HEK293 (cell line): Measurements from ENCODE around the gene WNT8B.

Source experiments
- CTCF ChIA-PET: fragments of 350-600 bp; formaldehyde crosslinking; extraction: SDS; loops from one replicate; lab custom pipeline; 2021; ENCODE audit warnings: antibody characterized with exemption; lab: Yijun Ruan, JAX
- POLR2A ChIA-PET: fragments of 300-600 bp; formaldehyde crosslinking; extraction: SDS; loops from one replicate; lab custom pipeline; 2020; ENCODE audit warnings: antibody characterized with exemption, inconsistent platforms; lab: Yijun Ruan, JAX
- H3K27ac ChIP-seq: fragments of 200-500 bp; sonication (Bioruptor generic); 2 replicates; pipeline ENCODE4 v1.5.1; 2014; ENCODE audit warnings: low read depth, low read length, control low read depth, inconsistent platforms; ENCODE audit errors: extremely low read depth
- H3K36me3 ChIP-seq, 2 experiments: fragments of 200-500 bp in 1 of 2; sonication (Bioruptor generic) in 1 of 2; 1 replicate in 1 of 2; 2 replicates in 1 of 2; pipeline ENCODE4 v1.5.1; 2014 to 2017; ENCODE audit warnings: inconsistent platforms in 2 of 2, low read length in 2 of 2; ENCODE audit not compliant: control insufficient read depth in 2 of 2, insufficient read depth in 1 of 2
- H3K4me1 ChIP-seq: fragments of 200-500 bp; sonication (Bioruptor generic); 2 replicates; pipeline ENCODE4 v1.5.1; 2014; ENCODE audit warnings: mild to moderate bottlenecking, low read length, inconsistent platforms; ENCODE audit not compliant: control insufficient read depth, insufficient read depth
- H3K4me3 ChIP-seq: 2 replicates; pipeline ENCODE4 v1.5.1; 2011; ENCODE audit warnings: low read depth, mild to moderate bottlenecking, control low read depth, low read length, moderate library complexity
- H3K9me3 ChIP-seq: fragments of 200-500 bp; sonication (Bioruptor generic); 2 replicates; pipeline ENCODE4 v1.5.1; 2014; ENCODE audit warnings: low read depth, low read length, inconsistent platforms; ENCODE audit not compliant: control insufficient read depth, insufficient read depth
- EGR2 ChIP-seq: fragments of 450-650 bp; formaldehyde crosslinking; IDR thresholded peaks from 2 replicates; pipeline ENCODE4 v1.5.1; 2016; ENCODE audit warnings: low read depth, missing biosample characterization, missing genetic modification characterization
- SCRT2 ChIP-seq: fragments of 450-650 bp; formaldehyde crosslinking; IDR thresholded peaks from 2 replicates; pipeline ENCODE4 v1.5.1; 2016; ENCODE audit warnings: missing biosample characterization, missing genetic modification characterization
- SP3 ChIP-seq: fragments of 450-650 bp; formaldehyde crosslinking; IDR thresholded peaks from 2 replicates; pipeline ENCODE4 v1.5.1; 2016; ENCODE audit warnings: missing biosample characterization, missing genetic modification characterization
- SP7 ChIP-seq: fragments of 450-650 bp; formaldehyde crosslinking; IDR thresholded peaks from 2 replicates; pipeline ENCODE4 v1.5.1; 2016; ENCODE audit warnings: missing biosample characterization, missing genetic modification characterization
- TCF7L2 ChIP-seq: IDR thresholded peaks from 2 replicates; pipeline ENCODE4 v1.6.1; 2011; ENCODE audit warnings: low read depth, mild to moderate bottlenecking, inconsistent platforms, low read length, moderate library complexity, borderline replicate concordance
- ZBTB1 ChIP-seq: fragments of 450-650 bp; formaldehyde crosslinking; IDR thresholded peaks from 2 replicates; pipeline ENCODE4 v1.5.1; 2016; ENCODE audit warnings: missing biosample characterization, missing genetic modification characterization
- ZBTB17 ChIP-seq: fragments of 450-650 bp; formaldehyde crosslinking; IDR thresholded peaks from 2 replicates; pipeline ENCODE4 v1.5.1; 2016; ENCODE audit warnings: missing biosample characterization, missing genetic modification characterization
- ZFHX2 ChIP-seq: fragments of 450-650 bp; formaldehyde crosslinking; conservative IDR thresholded peaks from 2 replicates; pipeline ENCODE4 v1.5.1; 2016; ENCODE audit warnings: missing biosample characterization, missing genetic modification characterization
- ZFP41 ChIP-seq: fragments of 450-650 bp; formaldehyde crosslinking; IDR thresholded peaks from 2 replicates; pipeline ENCODE4 v1.5.1; 2016; ENCODE audit warnings: missing biosample characterization, missing genetic modification characterization, borderline replicate concordance
- ZNF155 ChIP-seq: fragments of 450-650 bp; formaldehyde crosslinking; IDR thresholded peaks from 2 replicates; pipeline ENCODE4 v1.5.1; 2016; ENCODE audit warnings: missing biosample characterization, missing genetic modification characterization
- ZNF335 ChIP-seq: fragments of 450-650 bp; formaldehyde crosslinking; conservative IDR thresholded peaks from 2 replicates; pipeline ENCODE4 v1.5.1; 2016; ENCODE audit warnings: missing biosample characterization, missing genetic modification characterization
- ZNF350 ChIP-seq: fragments of 450-650 bp; formaldehyde crosslinking; IDR thresholded peaks from 2 replicates; pipeline ENCODE4 v1.5.0; 2017; ENCODE audit warnings: missing biosample characterization, mild to moderate bottlenecking, missing genetic modification characterization
- ZNF366 ChIP-seq: fragments of 450-650 bp; formaldehyde crosslinking; conservative IDR thresholded peaks from 2 replicates; pipeline ENCODE4 v1.5.1; 2016; ENCODE audit warnings: missing biosample characterization, missing genetic modification characterization
- ZNF514 ChIP-seq: fragments of 450-650 bp; formaldehyde crosslinking; IDR thresholded peaks from 2 replicates; pipeline ENCODE4 v1.5.1; 2016; ENCODE audit warnings: missing biosample characterization, missing genetic modification characterization
- ZNF571 ChIP-seq: fragments of 450-650 bp; formaldehyde crosslinking; IDR thresholded peaks from 2 replicates; pipeline ENCODE4 v1.5.0; 2017; ENCODE audit warnings: missing biosample characterization, missing genetic modification characterization
- ZNF600 ChIP-seq: fragments of 450-650 bp; formaldehyde crosslinking; IDR thresholded peaks from 2 replicates; pipeline ENCODE4 v1.5.1; 2016; ENCODE audit warnings: missing biosample characterization, missing genetic modification characterization
- ZNF610 ChIP-seq: fragments of 450-650 bp; formaldehyde crosslinking; IDR thresholded peaks from 2 replicates; pipeline ENCODE4 v1.5.1; 2016; ENCODE audit warnings: missing biosample characterization, missing genetic modification characterization, borderline replicate concordance
- ZNF623 ChIP-seq: fragments of 450-650 bp; formaldehyde crosslinking; IDR thresholded peaks from 2 replicates; pipeline ENCODE4 v1.5.1; 2016; ENCODE audit warnings: missing biosample characterization, missing genetic modification characterization
- ZNF624 ChIP-seq: fragments of 450-650 bp; formaldehyde crosslinking; IDR thresholded peaks from 2 replicates; pipeline ENCODE4 v1.5.1; 2017; ENCODE audit warnings: missing biosample characterization, missing genetic modification characterization
- ZNF701 ChIP-seq: fragments of 450-650 bp; formaldehyde crosslinking; IDR thresholded peaks from 2 replicates; pipeline ENCODE4 v1.5.1; 2016; ENCODE audit warnings: missing biosample characterization, missing genetic modification characterization
- ZNF837 ChIP-seq: fragments of 450-650 bp; formaldehyde crosslinking; IDR thresholded peaks from 2 replicates; pipeline ENCODE4 v1.5.1; 2016; ENCODE audit warnings: missing biosample characterization, missing genetic modification characterization
- ZSCAN30 ChIP-seq: fragments of 450-650 bp; IDR thresholded peaks from 2 replicates; pipeline ENCODE4 v1.5.1; 2018; ENCODE audit warnings: missing biosample characterization, mild to moderate bottlenecking, missing genetic modification characterization, moderate library complexity
- TF ChIP-seq, protein P1 (sequence below): fragments of 450-650 bp; formaldehyde crosslinking; IDR thresholded peaks from 2 replicates; pipeline ENCODE4 v1.5.1; 2016; ENCODE audit warnings: missing biosample characterization, missing genetic modification characterization
- TF ChIP-seq, protein P2 (sequence below): fragments of 450-650 bp; formaldehyde crosslinking; IDR thresholded peaks from 2 replicates; pipeline ENCODE4 v1.5.1; 2016; ENCODE audit warnings: missing biosample characterization, missing genetic modification characterization
- TF ChIP-seq, protein P3 (sequence below): fragments of 450-650 bp; formaldehyde crosslinking; conservative IDR thresholded peaks from 2 replicates; pipeline ENCODE4 v1.5.1; 2016; ENCODE audit warnings: low read depth, missing biosample characterization, missing genetic modification characterization

WNT8B gene

DNA sequence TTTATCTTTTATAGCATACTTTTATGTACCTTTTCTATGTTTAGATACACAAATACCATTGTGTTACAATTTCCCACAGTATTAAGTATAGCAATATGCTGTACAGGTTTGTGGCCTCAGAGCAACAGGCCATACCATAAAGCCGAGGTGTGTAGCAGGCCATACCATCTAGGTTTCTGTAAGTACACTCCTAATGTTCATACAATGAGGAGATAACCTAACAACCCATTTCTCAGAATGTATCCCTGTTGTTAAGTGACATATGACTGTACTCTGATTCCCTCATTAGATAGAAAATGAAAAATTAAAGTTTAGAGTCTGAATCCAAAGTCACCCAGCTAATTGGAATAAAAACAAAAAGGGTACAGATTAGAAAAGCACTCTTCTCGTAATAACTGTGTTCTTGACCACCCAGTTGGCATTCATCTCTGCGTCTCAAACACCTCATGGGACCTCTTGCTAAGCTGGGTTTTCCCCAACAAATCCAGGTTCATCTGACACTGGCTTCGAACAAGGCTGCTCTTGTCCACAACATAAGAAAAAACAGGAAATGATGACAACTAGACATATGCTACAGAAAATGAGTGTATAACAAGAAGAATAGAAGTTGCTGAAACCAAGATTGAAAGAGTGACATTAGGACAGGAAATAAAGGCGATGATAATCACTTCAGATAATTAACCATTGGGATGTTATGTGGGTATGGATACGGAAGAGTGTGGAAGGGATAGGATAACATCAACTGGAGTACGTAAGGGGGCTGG lies 65.5 kb downstream of the WNT8B start:
- peak overlapping the region; percentile 71 for H3K4me3 ChIP-seq
- CTCF ChIA-PET = interaction anchor here (1.6 to 5.4 kb wide), 2 partner anchors 10 to 41 kb away, joined by 3 to 45 read pairs; partner anchors contain the start of gene SEC31B
- TF ChIP-seq ZFP41 = no peak
- TF ChIP-seq SP7 = no peak
- peak; percentile 34 for TF ChIP-seq ZNF366 (tag by site-specific recombination)
- peak; percentile 90 for TF ChIP-seq ZNF600 (tag by site-specific recombination)
- TF ChIP-seq SCRT2 = peak; percentile 42; the same call in 1 of the 2 replicates
- TF ChIP-seq ZNF350 = no peak
- TF ChIP-seq ZNF624 (tag by site-specific recombination) = no peak
- no peak for TF ChIP-seq ZNF514
- TF ChIP-seq, protein P1, sequence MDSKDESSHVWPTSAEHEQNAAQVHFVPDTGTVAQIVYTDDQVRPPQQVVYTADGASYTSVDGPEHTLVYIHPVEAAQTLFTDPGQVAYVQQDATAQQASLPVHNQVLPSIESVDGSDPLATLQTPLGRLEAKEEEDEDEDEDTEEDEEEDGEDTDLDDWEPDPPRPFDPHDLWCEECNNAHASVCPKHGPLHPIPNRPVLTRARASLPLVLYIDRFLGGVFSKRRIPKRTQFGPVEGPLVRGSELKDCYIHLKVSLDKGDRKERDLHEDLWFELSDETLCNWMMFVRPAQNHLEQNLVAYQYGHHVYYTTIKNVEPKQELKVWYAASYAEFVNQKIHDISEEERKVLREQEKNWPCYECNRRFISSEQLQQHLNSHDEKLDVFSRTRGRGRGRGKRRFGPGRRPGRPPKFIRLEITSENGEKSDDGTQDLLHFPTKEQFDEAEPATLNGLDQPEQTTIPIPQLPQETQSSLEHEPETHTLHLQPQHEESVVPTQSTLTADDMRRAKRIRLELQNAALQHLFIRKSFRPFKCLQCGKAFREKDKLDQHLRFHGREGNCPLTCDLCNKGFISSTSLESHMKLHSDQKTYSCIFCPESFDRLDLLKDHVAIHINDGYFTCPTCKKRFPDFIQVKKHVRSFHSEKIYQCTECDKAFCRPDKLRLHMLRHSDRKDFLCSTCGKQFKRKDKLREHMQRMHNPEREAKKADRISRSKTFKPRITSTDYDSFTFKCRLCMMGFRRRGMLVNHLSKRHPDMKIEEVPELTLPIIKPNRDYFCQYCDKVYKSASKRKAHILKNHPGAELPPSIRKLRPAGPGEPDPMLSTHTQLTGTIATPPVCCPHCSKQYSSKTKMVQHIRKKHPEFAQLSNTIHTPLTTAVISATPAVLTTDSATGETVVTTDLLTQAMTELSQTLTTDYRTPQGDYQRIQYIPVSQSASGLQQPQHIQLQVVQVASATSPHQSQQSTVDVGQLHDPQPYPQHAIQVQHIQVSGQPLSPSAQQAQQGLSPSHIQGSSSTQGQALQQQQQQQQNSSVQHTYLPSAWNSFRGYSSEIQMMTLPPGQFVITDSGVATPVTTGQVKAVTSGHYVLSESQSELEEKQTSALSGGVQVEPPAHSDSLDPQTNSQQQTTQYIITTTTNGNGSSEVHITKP (tag by site-specific recombination) = peak; percentile 81
- no peak for TF ChIP-seq ZSCAN30 (tag by site-specific recombination)
- TF ChIP-seq ZNF610 = no peak
- TF ChIP-seq ZNF571 = no peak
- TF ChIP-seq, all 188 proteins: peak for 4
- H3K36me3 ChIP-seq = peaks cover 32 to 51% of the 10 kb centered on the region in 2 experiments
- POLR2A ChIA-PET = interaction anchor here (0.7 to 3.2 kb wide), 2 partner anchors 7 to 364 kb away, joined by 3 to 13 read pairs; partner anchors contain the start of gene HIF1AN
- H3K27ac ChIP-seq = no peak overlapping the region
- H3K9me3 ChIP-seq = no peaks in the 10 kb centered on the region
- H3K4me1 ChIP-seq = no peaks in the 10 kb centered on the region

DNA sequence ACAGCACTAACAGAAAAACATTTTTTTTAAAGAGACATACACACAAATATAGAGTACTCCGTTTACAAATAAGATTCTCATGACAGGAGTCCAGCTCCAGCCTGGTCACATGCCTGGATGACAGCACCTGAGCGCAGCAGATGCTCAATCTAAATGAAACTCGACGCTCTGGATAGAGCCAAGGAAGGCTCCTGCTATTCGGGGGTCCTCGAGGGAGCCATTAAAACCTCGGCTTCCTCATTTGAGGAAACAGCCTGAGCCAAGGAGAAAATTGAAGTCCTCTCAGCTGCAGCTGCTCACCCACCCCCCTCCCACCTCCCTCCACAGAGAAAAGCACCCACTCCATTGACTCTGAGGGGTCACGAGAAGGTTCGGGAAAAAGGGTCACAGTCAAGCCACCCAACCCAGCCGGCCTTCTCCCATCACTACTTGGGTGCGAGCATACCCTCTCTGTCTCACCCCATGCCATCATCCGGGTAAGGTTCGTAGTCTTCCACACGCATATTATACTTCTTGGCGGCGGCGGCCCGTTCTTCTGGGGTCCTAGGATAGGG lies 66.2 kb downstream of the WNT8B start:
- ChIA-PET POLR2A (no interaction called here), CTCF (interaction anchor here (1.6 to 5.4 kb wide), 2 partner anchors 11 to 41 kb away, joined by 3 to 45 read pairs; partner anchors contain the start of gene SEC31B)
- H3K4me3 ChIP-seq = peak overlapping the region; percentile 71
- no peaks in the 10 kb centered on the region for H3K9me3 ChIP-seq
- H3K36me3 ChIP-seq = peaks cover 32 to 45% of the 10 kb centered on the region in 2 experiments
- peak overlapping the region; percentile 67; the same call in 1 of the 2 replicates for H3K27ac ChIP-seq
- TF ChIP-seq TCF7L2 (no peak), SP3 (no peak), ZBTB1 (tag by site-specific recombination) (no peak), ZNF837 (tag by site-specific recombination) (no peak), ZNF155 (tag by site-specific recombination) (no peak), ZFHX2 (no peak), EGR2 (tag by site-specific recombination) (peak; percentile 27; the same call in 1 of the 2 replicates), ZNF701 (tag by site-specific recombination) (no peak), ZNF366 (tag by site-specific recombination) (0 out of 2 replicates have a peak, but pooled peaks have one; percentile 27), ZNF623 (tag by site-specific recombination) (no peak), ZBTB17 (tag by site-specific recombination) (peak; percentile 89), ZNF335 (tag by site-specific recombination) (peak; percentile 98)
- TF ChIP-seq, protein P2, sequence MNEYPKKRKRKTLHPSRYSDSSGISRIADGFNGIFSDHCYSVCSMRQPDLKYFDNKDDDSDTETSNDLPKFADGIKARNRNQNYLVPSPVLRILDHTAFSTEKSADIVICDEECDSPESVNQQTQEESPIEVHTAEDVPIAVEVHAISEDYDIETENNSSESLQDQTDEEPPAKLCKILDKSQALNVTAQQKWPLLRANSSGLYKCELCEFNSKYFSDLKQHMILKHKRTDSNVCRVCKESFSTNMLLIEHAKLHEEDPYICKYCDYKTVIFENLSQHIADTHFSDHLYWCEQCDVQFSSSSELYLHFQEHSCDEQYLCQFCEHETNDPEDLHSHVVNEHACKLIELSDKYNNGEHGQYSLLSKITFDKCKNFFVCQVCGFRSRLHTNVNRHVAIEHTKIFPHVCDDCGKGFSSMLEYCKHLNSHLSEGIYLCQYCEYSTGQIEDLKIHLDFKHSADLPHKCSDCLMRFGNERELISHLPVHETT = no peak
- TF ChIP-seq, protein P3, sequence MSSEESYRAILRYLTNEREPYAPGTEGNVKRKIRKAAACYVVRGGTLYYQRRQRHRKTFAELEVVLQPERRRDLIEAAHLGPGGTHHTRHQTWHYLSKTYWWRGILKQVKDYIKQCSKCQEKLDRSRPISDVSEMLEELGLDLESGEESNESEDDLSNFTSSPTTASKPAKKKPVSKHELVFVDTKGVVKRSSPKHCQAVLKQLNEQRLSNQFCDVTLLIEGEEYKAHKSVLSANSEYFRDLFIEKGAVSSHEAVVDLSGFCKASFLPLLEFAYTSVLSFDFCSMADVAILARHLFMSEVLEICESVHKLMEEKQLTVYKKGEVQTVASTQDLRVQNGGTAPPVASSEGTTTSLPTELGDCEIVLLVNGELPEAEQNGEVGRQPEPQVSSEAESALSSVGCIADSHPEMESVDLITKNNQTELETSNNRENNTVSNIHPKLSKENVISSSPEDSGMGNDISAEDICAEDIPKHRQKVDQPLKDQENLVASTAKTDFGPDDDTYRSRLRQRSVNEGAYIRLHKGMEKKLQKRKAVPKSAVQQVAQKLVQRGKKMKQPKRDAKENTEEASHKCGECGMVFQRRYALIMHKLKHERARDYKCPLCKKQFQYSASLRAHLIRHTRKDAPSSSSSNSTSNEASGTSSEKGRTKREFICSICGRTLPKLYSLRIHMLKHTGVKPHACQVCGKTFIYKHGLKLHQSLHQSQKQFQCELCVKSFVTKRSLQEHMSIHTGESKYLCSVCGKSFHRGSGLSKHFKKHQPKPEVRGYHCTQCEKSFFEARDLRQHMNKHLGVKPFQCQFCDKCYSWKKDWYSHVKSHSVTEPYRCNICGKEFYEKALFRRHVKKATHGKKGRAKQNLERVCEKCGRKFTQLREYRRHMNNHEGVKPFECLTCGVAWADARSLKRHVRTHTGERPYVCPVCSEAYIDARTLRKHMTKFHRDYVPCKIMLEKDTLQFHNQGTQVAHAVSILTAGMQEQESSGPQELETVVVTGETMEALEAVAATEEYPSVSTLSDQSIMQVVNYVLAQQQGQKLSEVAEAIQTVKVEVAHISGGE (tag by site-specific recombination) = no peak
- H3K4me1 ChIP-seq = no peaks in the 10 kb centered on the region
